CD4-positive, alpha-beta T cell treated with Interleukin-4 for 4 hours (primary cell): ENCODE measurements around the gene RABAC1.
"Not testable (repeated sequence)": the region's sequence is repeated elsewhere in the genome, so short reads cannot be mapped to it uniquely, and the experiment has no call there.

ENCODE experiments used
- DNase-seq: peaks from one replicate; pipeline ENCODE4 v3.0.0-alpha.2; 2020

Gene RABAC1

GRCh38 chr19:41959056-41960053, at the start of gene RABAC1:
RABAC1 (minus strand) TSS chr19:41959321; CDS start chr19:41959292, 29 bp downstream.
- DNase-seq, result peak; percentile 89

GRCh38 chr19:42006569-42006968, 47.4 kb upstream of the RABAC1 start:
- DNase-seq, result no peak

DNA sequence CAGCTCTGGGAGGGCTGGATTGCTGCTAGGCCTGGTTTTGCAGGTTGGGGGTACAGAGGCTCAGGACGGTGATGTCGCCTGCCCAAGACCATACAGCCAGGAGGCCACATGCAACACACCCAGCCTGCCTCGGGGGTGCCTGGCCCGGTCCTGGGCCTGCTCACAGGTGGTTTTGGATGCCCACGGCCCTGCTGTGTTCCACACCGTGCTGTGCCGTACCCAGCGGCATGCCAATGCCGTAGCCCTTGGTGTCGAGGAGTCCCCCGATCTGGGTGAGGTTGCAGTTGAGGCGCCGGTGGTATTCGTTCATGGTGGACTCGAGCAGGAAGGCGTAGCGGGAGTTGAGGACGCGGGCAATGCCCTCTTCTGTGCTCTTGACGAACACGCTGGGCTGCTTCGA, 46.4 kb upstream of the RABAC1 start:
- DNase-seq, result no peak

DNA sequence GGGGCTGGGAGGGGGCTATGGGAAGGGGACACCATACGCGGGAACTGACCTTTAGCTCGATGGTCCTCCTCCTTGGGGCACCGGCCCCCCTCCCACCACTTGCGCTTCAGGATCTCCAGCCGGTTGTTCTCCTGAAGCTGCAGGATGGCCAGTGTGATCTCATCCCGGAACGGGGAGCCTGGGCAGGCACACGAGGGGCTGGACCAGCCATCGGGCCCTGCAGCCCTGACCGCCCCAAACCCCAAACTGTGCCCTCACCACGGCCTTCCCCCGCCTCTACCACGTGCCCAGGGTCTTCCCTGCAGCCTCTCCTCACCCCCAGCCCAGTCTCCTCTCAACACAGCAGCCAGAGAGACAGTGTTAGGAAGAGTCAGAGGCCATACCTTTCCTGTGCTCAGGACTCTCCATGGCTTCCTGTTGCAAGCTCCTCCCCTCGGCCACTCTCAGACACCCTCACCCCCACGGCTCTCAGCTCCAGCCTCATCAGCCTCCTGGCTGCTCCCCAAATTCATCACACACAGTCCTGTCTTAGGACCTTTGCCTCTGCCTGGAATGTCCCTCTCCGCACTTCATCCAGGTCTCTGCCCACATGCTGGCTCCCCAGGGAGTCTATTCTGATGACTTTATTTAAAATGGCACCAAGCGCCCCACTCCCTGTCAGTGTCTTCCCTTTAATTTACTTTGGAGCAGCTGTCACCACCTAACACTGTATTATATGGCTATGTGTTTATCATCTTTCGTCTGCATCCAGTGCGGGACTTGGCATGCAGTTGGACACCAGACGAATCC, 44.6 kb upstream of the RABAC1 start:
- DNase-seq, result no peak

GRCh38 chr19:41999878-42000208, 40.7 kb upstream of the RABAC1 start:
- DNase-seq, result no peak

GRCh38 chr19:41999071-41999877, 40.2 kb upstream of the RABAC1 start:
- no peak for DNase-seq

GRCh38 chr19:41998246-41999020, 39.3 kb upstream of the RABAC1 start:
- no peak for DNase-seq

DNA sequence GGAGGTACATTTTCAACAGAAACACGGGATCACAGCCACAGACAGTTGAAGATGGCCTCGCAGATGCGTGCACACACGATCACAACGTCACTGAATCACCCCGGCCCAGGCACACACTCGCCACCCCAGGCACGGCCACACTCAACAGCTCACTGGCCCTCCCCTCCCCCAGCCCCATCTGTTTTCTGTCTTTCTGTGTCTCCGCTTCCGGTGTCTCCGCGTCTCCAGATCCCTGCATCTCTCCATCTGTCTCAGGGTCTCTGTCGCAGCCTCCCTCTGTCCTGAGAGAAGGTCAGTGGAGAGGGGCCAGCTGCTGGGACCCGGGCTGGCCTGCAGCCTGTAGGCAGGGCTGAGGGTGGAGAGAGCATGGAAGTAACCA, 38.7 kb upstream of the RABAC1 start:
- DNase-seq, result no peak

DNA sequence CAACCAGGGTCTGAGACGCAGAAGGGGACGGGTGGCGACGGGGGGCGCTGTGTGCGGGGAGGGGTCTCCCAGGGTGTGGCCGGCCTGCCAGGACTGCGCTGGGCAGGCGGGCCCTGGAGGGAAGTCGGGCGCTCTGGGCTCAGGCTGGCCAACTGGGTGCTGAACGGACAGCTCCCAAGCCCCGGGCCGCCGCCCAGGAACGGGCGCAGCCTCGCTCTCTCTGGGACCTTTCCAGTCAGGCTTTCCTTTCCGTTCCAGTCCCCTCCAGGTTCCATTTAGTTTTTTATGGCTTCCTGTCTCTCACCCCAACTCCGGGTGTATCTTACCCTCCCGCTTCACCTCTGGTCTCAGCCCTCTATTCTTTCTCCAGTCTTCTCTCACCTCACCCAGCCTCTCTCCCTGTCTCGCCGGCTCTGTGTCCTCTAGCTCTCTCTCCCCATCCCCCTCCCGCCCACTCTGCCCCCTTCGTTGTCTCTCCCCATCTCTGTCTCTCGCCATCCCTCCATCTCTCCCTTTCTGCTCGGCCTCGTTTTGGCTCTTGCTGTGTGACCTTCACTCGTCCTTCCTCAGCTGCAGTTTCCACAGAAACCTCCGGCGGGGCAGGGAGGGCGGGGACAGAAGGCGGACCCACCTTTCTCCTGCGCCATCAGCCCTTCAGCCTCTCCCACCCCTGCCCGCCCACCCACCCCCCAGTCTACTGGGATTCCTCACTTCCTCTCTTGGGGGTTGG, 38.2 kb upstream of the RABAC1 start:
- DNase-seq, result peak; percentile 4

DNA sequence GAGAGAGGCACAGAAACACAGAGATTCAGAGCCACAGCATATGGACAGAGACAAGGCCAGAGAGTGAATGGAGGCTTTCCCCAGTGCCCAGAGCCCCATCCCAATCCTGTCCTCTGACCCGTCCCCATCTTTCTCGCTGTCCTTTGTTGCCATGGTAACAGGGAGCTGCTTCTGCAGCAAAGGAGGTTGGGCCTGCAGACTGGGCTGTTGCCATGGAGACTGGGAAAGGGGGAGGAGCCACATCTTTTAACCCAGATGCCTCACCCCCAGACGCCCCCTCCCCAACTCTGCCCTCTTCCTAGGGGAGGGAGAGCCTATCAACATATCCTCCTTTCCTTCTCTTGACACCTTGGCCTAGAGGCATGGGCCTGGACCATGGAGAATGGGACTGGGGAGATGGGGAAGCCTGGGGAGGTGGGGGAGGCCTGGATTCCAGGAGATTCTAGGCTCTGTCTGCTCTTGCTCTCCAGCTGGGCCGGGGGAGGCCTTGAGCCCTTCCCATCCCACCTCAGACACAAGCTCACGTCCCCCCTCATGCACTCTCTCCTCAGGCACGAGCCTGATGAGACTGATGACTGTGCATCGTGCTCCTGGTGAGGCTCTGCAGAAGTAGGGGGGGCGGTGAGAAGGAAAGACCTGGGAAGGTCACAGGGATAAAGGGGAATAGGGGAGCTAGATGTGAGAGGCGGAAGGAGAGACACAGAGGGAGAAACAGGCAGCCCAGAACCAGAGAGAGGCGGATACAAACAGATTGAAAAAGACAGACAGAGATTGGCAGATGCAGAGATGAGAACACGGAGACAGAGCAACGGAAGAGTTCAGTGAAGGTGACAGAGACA, 37.1 kb upstream of the RABAC1 start:
- no peak for DNase-seq

DNA sequence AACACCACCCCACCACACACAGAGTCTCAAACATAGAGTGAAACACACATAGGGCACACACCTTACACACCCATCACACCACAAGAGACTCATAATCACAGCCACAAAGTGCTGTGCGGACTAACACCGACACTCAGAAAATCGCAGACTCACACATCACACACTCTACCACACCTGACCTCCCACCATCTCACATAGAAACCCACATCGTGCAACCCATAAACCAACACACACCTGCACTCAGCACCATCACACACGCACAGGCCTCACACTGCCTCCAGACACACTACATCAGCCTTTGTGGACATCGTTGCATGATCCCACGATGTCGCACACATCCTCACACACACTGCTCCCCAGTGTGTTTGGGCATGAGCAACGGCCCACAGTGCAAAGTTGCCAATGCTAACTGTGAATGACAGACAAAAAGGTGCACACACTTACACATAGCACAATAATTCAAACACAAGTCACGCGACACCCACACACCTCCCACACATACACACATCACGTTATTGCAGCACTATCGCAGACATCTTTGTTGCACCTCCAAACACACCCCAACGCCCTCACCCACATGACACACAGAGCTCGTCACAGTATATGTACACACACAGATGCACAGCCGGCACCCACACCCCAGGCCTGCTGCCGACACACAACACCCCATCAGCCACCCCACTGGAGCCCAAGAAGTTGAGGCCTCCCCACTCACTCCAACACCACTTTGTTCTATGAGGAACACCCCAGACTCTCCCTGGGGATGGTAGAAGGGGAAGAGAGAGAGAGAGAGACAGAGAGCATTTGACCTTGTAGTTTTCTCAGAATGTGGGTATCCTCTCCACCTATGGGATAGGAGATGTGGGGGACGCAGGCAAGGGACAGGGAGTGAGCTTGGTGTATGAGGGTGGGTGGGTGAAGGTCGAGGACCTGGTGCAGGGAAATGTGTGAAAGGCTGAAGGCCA, 36.2 kb upstream of the RABAC1 start:
- DNase-seq, result no peak

GRCh38 chr19:41994521-41994971, 35.4 kb upstream of the RABAC1 start:
- DNase-seq, result no peak

GRCh38 chr19:41993612-41994483, 34.7 kb upstream of the RABAC1 start, which contains the start of gene ATP1A3:
ATP1A3 (minus strand) TSS chr19:41994230; CDS start chr19:41994076, 154 bp downstream.
- peak; percentile 48 for DNase-seq

DNA sequence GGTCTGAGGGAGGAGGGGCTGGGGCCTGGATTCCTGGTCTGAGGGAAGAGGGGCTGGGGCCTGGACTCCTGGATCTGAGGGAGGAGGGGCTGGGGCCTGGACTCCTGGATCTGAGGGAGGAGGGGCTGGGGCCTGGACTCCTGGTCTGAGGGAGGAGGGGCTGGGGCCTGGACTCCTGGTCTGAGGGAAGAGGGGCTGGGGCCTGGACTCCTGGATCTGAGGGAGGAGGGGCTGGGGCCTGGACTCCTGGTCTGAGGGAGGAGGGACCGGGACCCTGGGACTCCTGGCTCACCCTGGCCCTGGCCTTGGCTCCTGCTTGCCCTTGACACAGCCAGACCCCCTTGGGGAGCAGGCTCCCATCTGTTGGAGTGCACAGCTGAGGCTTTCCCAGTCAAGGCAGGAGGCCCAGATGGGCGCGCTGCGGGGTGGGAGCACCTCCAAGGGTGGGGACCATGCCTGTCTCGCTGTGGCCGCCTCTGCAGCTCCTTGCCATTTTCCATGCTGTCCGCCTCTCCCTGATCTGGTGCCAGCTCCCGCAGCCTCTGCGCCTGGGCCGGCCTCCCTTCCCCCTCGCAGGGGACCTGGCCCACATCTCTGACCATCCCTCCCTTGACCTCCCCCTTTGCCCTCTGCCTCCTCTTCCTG, 32.9 kb upstream of the RABAC1 start:
- not testable (repeated sequence) for DNase-seq

- no peak for DNase-seq
These were observed 31.9 kb upstream of the RABAC1 start for GRCh38 chr19:41991025-41991424.

DNA sequence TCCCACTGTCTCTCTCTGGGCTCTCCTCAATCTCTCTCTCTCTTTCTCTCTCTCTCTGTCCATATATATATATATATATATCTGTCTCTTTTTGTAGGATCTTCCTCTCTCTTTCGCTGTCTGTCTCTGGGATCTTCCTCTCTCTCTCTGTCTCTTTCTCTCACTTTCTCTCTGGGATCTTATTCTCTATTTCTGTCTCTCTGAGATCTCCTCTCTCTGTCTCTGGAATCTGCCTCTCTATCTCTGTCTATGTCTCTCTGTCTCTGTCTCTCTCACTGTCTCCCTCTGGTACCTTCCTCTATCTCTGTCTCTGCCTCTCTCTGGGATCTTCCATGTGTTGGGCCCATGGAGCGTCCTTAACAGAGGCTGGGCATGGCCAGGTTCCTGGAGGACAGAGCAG, 31.5 kb upstream of the RABAC1 start:
- DNase-seq, result no peak

- DNase-seq, result no peak
These were observed 30.9 kb upstream of the RABAC1 start for GRCh38 chr19:41990028-41990427.

DNA sequence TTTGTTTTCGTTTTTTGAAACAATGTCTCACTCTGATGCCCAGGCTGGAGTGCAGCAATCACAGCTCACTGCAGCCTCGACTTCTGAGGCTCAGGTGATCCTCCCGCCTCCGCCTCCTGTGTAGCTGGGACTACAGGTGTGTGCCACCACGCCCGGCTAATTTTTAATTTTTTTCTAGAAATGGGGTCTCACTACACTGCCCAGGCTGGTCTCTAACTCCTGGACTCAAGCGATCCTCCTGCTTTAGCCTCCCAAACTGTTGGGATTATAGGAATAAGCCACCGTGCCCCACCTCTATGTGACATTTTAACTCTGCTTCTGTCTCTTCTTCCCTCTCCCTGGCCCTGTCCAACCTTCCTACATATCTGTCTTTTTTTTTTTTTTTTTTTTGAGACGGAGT, 29.8 kb upstream of the RABAC1 start:
- no peak for DNase-seq
